Measurements from ENCODE around the gene IMMP2L.

The IMMP2L gene

DNA sequence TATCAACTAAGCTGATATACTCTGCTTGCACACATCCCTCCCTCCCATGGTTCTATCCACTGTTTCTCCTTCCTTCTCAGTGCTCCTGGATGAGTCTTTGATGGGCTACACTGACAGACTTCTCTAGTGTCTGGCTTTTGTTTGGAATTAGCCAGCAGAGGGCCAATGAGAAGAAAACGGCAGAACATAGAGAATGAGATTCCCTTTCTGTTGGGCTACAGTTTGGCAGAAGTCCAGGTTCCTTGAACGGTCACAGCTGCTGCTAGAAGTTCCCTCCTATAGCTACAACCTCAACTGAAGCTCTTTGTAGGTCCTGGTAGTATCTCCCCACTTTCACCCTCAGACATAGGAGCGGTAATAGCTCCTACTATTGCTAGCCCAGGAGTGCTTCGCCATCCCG is 722.4 kb downstream of the IMMP2L start:
- DNase-seq = no peak

DNA sequence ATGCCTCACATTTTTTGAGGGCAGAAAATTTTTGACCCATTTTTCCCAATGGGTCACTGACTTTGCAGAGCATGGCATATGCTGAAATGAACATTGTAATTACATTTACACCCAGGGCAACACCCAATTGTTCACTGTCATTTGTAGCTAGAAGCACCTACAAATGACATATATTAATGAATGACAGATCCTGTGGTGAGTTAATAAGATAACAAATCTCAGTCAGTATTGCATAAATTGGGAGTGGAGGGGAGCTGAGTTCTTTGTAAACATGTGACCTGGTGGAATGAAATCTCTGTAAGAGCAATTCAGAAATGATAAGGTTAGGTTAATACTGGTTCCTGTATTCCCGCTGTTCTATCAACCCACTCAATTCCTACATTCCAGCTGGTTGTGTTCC is 726.4 kb downstream of the IMMP2L start:
- DNase-seq = no peak

DNA sequence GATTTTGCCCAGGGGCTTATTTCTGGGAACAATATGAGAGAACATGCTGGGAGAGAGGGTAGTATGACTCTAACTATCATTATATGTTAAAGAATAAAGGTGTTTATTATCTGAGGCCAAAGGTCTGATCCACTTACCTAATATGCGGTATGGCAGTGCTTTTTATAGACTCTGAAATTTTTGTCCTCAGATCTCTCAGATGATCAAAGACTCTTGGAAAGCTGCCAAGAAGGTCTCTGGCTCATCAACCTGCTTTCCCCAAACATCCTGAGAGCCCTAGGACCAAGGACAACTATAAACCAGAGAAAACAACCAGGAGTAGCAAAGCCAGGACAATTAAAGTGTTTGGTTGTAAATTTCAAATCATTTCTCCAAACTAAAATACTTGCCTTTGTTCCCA is 727.1 kb downstream of the IMMP2L start:
- no peak for DNase-seq

DNA sequence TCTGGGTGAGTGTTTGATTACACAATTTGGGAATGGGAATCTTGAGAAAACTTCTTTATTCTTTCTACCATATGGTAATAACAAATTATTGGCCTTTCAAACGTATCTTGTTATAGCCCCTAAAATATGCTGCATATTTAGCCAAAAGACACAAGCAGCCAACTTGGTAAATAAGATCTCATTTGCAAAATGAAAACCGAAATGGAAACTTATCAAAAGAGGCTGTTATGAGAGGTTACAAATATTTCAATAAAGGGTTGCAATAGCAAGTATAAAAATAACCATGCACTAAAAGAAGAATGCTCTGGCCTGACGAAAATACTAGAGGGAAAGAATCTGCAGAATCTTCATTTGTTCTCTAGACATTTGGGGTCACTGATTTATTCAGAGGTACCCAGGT is 730.9 kb downstream of the IMMP2L start:
- no peak for DNase-seq

DNA sequence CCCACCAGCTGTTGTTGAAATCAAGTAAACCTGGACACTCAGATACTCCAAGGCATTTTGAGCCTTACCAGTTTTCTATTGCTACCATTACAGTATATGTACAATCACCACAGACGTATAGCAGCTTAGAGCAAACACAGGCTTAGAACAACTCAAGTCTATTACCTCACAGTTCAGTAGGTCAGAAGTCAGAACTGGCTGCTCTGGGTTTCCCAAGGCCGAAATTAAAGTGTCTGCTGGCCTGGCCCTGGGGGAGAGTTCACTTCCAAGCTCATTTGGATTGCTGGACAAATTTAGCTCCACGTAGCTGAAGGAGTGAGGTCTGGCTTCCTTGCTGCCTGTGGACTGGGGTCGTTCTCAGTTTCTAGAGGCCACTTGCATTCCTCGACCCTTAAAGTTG is 731.5 kb downstream of the IMMP2L start:
- DNase-seq = no peak

DNA sequence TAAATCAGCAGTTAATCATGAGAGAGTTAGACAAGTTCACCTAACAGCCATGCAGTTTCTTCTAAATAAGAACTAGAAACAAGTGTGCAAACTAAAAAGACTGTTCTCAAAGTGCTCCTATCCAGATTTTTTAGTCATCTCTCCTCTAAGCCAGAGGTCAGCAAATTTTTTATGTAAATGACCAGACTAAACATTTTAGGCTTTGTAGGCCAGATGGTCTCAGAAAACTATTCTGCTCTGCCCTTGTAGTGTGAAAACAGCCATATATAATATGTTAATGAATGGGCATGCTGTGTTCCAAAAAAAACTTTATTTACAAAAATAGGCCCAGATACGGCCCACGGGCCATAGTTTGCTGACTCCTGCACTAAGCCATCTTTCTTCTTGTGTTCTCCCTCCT is 734.4 kb downstream of the IMMP2L start:
- no peak for DNase-seq

DNA sequence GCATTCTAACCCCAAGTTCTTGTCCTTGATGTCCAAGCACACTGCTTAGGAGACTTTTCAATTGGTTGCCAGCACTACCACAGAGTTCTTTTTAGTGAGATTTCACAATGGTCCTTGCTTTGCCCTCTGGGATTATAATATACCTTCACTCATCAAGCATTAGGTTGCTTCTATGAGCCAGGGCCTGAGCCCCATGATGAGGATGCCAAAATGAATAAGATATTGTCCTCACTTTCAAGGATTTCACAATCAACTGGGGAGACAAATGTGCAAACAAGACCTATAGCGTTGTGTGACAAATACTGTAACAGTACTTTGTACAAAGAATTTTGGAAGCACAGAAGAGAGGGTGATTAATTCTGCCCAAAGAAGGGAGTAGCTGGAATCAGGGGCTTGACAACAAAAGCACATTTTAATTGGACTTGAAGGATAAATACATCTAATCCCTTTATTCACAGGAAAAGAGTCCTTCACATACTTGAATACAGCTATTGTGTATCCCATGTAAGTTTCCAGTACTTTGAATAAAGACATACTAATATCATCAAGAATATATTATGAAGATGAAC is 734.9 kb downstream of the IMMP2L start:
- no peak for DNase-seq

DNA sequence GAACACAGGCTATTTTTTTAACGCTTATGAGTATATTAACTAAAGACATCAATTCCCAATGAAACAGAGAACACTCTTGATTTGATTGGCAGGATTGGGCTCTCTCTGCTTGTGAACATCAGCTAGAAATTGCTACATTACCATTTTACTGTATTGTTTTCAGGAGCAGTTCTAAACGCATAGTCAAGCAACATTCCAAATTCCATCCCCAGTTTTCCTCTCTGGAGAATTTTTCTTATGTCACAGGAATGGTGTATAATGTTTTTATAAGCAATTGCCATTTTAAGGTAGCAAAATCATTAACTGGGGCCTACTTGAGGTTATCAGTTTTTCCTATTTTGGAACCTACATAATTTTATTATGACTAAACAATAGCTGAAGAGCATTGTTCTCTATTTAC is 748.3 kb downstream of the IMMP2L start:
- DNase-seq = no peak

DNA sequence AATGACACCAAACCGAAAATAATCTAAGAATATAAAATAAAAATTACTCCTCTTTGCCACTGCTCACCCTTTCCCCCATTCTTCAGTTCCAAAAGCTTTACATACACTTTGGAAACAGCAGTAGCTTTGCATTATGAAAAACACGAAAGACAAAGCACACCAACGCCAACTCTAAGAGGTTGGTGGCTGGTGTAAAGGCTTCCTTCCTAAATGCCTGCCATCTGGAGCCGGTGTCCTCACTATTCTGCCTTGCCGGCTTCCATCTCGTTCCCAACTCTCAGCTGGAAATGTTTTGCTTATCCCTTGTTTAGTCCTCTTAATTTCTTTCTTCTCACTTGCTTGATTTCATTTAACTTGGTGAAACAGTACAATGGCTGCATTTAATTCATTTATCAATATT is 752.5 kb downstream of the IMMP2L start:
- no peak for DNase-seq

DNA sequence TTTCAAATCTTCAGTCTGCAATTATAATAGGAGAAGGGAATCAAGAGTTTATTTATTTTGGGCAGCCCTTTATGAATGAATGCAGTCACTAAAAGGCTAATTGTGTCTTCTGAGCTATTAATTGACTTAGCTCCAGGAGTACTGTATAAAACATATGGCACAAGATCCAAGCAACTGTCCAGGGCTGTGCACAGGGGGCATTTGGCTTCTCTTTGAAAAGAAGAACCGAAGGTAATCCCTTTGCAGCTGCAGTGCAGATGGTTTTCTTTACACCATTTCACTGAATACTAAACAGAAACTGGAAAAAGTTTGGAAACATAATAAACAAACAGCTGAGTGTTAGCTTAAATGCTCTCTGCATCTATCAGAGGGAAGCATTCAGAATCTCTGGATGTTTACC is 753.9 kb downstream of the IMMP2L start:
- DNase-seq = no peak

DNA sequence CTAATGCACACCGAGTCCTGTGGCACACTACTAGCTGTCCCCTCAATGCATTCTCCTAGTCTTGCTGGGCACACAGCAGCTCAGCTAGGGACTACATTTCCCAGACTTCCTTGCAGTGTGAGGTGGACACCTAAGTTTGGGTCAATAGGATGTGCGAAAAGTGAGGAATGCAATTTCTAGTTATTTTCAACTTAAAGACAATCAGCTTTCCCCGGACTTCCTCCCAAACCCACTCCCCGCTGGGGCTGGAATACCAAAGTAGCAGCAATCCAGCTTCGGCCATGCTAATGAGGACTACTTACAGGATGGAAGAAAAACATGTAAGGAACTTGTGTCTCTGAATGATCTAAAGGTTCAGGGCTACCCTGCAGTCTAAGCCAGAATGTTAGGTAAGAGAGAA is 757.8 kb downstream of the IMMP2L start:
- DNase-seq = no peak

DNA sequence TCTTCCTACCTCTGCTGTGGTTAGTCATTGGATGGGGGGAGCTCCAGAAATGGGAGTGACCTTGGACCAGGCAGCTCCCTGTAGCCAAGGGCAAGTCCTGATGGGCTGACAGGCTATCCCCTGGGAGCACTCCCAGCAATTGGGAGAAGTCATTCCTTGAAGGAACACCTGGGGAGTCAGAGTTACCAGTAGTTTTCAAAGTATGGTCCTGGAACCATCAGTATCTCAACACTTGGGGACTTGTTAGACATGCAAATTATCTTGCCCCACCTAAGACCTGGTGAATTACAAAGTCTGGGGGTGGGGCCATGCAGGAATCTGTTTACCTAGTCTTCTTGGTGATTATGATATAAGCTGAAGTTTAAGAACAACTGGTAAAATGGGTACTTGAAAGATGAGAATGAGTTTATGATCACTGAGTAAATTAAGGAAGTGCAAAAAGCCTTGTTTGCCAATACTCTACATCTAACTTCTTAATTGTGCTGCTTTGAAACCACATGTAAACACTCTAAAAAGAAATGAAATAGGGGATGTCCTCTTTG is 758.6 kb downstream of the IMMP2L start:
- no peak for DNase-seq

DNA sequence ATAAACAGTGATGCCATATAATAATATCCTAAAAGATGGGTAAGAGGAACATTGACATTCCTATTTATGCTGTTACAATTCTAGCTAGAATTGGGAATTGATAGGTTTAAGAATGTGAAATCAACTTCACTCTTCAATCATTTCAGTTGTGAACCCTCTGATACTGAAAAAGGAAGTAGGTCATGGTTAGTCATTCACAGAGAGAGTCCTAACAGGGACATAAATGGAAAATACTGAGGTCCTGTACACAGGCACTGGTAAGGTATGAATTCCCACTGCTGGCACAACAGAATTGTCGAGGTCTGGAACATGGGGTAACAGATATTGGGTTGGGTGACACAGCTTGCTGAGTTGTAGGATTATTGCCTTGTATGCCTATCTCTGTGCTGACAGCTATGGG is 760.8 kb downstream of the IMMP2L start:
- DNase-seq = no peak

DNA sequence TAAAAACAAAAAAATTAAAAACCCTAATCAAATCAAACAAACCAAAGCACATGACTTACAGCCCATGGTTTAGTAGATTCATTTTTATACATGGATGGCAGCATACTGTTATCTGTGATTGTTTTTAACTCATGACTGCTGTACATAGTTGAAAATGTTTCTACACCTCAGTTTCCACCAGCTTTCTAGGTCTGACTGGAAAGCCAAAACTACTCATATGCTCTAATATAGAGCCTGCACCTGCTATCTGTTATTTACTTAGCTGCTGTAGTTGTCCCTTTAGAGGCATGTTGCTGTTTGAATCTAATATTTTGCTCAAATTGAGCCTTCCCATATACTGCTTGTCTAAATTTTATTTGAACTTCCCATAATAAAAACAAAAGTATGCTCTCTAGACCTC is 761.3 kb downstream of the IMMP2L start:
- DNase-seq = no peak

DNA sequence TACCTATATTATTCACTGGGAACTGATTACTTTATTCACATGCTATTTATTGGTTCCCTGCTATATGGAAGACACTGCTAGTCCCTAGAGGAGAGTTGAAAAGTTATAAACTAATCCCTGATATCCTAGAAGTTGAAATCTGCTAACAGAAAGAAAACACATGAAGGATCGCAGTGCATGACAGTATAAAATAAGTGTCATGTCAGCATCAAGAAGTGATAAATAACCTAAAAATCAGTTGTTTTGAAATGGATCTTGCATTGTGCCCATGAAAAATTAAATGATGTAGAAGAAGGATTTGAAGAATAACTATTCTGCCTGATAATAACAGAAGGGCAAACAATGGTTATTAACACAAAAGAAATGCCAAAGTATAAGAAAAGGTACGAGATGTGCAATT is 764.6 kb downstream of the IMMP2L start:
- no peak for DNase-seq

DNA sequence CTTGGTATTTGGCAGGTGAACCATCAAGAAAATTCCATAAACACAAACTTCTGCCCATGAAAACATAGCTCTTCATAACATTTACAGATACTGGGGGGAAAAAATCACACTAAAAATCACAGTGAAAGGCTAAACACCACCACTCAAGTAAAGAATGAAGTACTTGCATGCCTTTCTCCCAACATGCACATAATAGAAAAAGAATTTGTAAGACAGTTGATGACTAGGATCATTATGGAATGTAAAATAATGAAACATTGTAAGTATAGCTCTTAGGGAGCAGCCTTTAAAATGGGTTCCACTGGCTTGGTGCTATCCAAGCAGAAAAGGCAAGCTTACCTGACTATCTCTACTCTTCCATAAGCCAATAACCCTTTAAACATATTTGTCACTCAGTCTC is 771.3 kb downstream of the IMMP2L start:
- no peak for DNase-seq

DNA sequence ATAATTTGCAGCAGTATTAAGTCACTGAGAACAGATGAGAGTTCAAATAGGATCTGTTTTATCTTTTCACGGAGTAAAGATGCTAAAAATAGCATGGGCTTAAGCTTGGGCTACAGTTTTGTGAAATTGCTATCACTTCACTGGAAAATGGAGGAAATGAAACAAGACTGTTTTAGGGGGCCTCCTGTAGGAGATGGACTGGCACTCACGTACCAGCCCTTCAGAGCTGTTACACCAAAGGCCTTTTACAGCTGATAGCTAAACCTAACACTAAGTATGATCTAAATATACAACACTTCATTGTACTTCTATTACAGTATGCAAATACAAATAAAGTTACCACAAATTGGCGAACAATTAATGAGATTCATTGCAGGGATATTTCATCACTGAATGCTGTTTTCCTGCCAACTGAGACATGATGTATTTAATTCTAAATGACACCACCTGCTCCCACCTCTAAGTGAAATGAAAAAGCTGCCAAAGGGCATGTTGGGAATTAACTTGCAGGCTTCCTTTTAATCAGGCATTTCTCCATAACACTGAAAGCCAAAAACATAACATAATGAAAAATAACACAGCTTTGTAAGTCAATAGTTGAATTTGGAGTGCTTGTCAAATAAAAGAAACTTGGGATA is 775.8 kb downstream of the IMMP2L start:
- no peak for DNase-seq

DNA sequence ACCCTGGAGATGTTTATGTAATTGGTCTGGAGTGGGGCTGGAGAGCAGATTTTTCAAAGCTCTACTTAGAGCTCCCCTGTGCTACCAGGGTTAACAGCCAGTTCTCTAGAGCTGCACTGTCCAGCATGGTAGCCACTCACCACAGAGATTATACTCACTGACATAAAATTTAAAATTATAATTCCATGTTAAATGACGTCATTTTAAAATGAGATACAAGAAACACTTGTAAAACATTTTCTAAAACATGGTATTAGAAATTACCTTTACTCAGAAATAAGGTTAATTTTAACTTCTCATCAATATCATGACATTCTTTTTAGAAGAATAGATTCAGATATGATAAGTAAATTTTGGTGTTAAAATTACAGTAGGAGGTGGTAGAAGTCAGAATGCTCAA is 777.5 kb downstream of the IMMP2L start:
- no peak for DNase-seq

DNA sequence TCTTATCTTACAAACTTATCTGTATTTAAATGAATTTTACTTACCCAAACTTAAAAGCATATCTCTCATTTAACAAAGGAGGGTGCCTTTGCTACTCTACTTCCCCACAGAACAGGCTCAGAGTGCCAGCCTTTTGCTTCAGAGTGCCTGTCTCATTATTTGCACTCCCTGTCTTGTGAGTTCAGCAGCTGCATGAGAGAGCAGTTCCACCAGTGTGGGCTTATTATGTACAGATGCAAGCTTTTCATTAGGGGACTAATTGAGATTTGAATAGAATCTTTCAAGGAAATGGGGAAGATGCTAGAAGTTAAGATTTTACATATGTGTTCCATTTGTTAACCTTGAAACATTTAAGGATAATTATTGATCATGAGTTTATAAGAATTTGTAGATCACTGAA is 781.6 kb downstream of the IMMP2L start:
- no peak for DNase-seq

DNA sequence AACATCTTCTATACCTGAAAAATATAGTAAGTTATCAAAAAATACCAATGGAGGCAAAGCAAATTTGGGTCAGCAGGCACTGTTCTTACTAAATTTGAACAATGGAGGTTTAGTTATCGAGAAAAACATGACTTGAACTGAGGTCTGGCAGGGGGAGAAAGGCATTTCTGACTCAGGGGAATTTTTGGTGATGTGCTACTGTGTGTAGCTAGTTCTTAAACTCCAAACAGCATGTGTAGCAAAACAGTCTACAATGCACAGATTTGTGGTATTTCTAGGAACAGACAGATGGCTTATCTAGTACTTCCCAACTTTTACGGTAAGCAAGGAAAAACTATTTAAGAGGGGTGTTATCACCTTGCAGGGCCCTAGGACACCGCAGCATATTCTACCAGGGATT is 783.0 kb downstream of the IMMP2L start:
- no peak for DNase-seq

DNA sequence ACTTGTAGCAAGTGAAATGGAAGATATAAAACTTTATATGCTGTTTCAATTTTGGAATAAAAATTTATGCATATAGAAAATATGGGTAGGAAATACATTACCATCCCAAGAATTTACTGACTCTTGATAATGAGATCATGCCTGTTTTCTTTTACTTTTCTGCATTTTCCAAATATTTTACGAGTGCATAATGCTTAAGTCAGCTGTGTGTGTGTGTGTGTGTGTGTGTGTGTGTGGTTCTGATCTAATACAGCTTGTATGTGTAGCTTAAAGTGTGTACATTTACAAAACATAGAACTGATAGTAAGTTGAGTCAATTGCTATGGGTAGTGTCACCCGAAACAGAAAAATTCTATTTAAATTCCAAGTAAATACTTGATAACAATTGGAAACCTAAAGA is 787.2 kb downstream of the IMMP2L start:
- no peak for DNase-seq

DNA sequence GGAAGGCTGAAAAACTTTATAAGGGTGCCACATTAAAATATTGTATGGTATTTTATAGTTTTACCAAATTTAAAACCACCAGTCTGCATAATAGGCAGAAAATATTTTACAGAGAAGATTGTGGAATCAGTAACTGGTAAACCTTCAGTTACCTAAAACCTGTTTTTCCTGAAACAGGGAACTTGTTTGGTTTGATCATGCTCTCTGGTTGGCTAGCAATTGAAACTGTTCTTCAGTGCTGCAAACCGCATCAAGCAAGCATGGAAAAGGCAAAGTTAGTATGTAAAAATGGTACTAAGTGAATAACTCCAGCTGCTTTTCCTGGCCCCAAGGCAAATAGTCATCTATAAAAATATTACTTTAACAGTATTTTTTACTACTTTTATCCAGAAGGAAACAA is 788.2 kb downstream of the IMMP2L start:
- no peak for DNase-seq

DNA sequence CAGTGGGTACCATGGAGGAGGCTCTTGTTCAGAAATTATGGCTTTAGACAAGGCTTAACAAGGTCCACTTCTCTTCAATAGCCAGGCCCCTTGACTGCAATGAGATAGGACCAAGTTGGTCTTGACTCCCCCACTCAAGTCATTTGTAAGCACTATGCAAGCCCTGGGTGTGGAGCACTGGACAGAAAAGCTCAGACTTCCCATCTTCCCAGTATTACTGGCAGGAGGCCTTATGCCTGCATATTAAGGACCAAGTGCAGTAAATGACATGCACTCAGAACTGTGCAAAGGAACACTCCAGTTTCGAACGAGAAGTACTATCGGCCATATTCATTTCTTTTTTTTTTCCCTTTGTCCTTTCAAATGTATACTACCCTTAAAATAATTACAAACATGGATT is 789.7 kb downstream of the IMMP2L start:
- DNase-seq = no peak

DNA sequence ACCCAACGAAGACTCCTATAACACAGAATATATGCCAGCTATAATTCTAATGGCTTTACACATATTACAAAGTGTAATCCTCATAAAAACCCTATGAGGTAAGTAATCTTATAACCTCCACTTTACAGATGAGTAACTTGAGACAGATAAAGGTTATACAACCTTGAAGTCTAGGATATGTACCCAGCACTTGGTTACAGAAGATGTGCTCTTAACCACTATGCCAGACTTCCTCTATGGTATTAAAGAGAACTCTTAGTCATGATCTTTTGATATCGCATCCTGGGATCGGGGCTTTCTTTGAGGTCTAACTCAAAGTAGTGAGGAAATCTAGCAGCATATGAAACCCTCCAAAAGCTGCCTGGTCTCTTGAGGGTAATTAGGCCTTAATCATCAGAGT is 790.6 kb downstream of the IMMP2L start:
- no peak for DNase-seq

DNA sequence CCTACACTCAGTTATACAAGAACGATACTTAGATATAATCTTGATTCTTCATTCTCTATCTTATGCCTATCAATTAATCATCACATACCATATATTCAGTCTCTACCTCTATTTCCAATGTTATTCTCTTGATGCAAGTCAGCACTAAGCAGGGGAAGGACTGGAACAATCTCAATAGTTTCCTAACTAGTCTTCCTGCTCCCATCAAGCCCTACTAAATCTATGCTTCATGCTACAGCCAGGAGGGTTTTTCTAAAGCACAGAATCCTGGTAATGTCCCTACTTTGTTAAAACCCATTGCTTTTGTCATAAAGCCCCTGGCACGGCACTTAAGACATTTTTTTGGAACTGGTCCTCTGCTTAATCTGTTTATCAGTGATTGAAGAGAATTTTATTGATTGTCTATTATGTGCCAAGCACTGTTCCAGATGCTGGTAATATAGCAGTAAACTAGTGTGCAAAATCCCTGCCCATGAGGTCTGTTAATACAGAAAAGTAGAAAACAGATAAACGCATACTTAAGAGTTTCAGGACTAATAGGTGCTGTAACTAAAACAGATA is 794.7 kb downstream of the IMMP2L start:
- DNase-seq = no peak
